ENCODE results near the gene SMS.

DNA sequence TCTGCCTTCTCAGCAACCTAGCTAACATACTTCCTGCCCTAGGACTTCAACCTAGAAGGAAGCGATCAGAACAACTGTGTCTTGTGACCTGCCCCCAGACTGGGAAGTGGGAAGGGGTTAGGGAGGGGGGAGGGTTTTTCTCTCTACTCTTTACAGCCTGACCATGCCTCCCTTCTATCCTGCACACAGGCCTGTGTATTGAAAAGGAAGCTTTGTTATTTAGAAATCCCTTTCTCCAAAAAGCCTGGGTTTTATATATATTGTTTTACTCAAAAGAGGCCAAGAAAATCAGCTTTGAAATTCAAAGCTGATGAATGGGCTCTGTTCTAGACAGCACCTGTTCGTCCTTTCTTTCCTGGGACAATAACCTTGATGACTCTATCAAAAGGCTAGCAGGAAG is 35.2 kb upstream of the SMS start:
- TF ChIP-seq, protein P1, sequence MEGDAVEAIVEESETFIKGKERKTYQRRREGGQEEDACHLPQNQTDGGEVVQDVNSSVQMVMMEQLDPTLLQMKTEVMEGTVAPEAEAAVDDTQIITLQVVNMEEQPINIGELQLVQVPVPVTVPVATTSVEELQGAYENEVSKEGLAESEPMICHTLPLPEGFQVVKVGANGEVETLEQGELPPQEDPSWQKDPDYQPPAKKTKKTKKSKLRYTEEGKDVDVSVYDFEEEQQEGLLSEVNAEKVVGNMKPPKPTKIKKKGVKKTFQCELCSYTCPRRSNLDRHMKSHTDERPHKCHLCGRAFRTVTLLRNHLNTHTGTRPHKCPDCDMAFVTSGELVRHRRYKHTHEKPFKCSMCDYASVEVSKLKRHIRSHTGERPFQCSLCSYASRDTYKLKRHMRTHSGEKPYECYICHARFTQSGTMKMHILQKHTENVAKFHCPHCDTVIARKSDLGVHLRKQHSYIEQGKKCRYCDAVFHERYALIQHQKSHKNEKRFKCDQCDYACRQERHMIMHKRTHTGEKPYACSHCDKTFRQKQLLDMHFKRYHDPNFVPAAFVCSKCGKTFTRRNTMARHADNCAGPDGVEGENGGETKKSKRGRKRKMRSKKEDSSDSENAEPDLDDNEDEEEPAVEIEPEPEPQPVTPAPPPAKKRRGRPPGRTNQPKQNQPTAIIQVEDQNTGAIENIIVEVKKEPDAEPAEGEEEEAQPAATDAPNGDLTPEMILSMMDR (IDR thresholded peaks at IDR 0.05 in 2 of 3, conservative IDR thresholded peaks at IDR 0.05 in 1 of 3; ENCODE audit: control insufficient read depth in 2 of 3, extremely low read depth in 1 of 3, insufficient read depth in 1 of 3, low read depth in 3 of 3, low read length in 3 of 3), result no peak
- no peak for TF ChIP-seq CHD2 (IDR thresholded peaks at IDR 0.05; ENCODE audit: borderline replicate concordance, low read depth, low read length)
- no peak for TF ChIP-seq POLR2A (IDR thresholded peaks at IDR 0.05; ENCODE audit: low read depth, low read length)
- TF ChIP-seq EP300 (IDR thresholded peaks at IDR 0.05; ENCODE audit: borderline replicate concordance in 1 of 2, control insufficient read depth in 1 of 2, low read depth in 2 of 2, low read length in 2 of 2), result no peak
